PFSK-1 (cell line): ENCODE data around the gene GNMT.

Source experiments
- FOXP2 ChIP-seq: optimal IDR thresholded peaks from 2 replicates; pipeline ENCODE3; 2011; ENCODE audit warnings: borderline replicate concordance, control low read depth, inconsistent platforms; ENCODE audit not compliant: insufficient read depth; ENCODE audit errors: extremely low read length, extremely low read depth
- POLR2AphosphoS5 ChIP-seq: IDR thresholded peaks from 2 replicates; pipeline ENCODE4 v1.6.1; 2012; ENCODE audit warnings: low read depth, mild to moderate bottlenecking, control low read depth, low read length, moderate library complexity
- REST ChIP-seq, 2 experiments: IDR thresholded peaks; 2 replicates each; pipeline versions ENCODE4 v1.6.1 to v1.8.0; 2011 to 2012; ENCODE audit warnings: low read depth in 2 of 2, low read length in 2 of 2, control low read depth in 1 of 2, inconsistent platforms in 1 of 2, mild to moderate bottlenecking in 1 of 2, moderate library complexity in 1 of 2; ENCODE audit not compliant: insufficient read depth in 1 of 2
- SIN3A ChIP-seq: IDR thresholded peaks from 2 replicates; pipeline ENCODE4 v1.6.1; 2012; ENCODE audit warnings: mild to moderate bottlenecking, low read length, moderate library complexity, borderline replicate concordance; ENCODE audit not compliant: insufficient read depth
- TAF1 ChIP-seq: IDR thresholded peaks from 2 replicates; pipeline ENCODE4 v1.6.1; 2012; ENCODE audit warnings: low read length, control low read depth, borderline replicate concordance; ENCODE audit not compliant: insufficient read depth

GNMT gene

GRCh38 chr6:42963855-42964605, 3.5 kb downstream of the GNMT start:
- TF ChIP-seq SIN3A = no peak
- no peak for TF ChIP-seq TAF1
- TF ChIP-seq REST (IDR thresholded peaks at IDR 0.05; ENCODE audit: insufficient read depth in 1 of 2, low read depth in 2 of 2, low read length in 2 of 2) = no peak
- TF ChIP-seq POLR2AphosphoS5 = no peak
- no peak for TF ChIP-seq FOXP2

GRCh38 chr6:42966571-42966970, 6.0 kb downstream of the GNMT start:
- no peak for TF ChIP-seq SIN3A
- no peak for TF ChIP-seq REST (IDR thresholded peaks at IDR 0.05; ENCODE audit: insufficient read depth in 1 of 2, low read depth in 2 of 2, low read length in 2 of 2)

GRCh38 chr6:42967228-42967627, 6.7 kb downstream of the GNMT start:
- TF ChIP-seq TAF1 (no peak), SIN3A (no peak)

GRCh38 chr6:42968126-42968701, 7.7 kb downstream of the GNMT start:
- no peak for TF ChIP-seq FOXP2
- no peak for TF ChIP-seq REST (IDR thresholded peaks at IDR 0.05; ENCODE audit: insufficient read depth in 1 of 2, low read depth in 2 of 2, low read length in 2 of 2)
- TF ChIP-seq SIN3A = no peak
- no peak for TF ChIP-seq TAF1
- no peak for TF ChIP-seq POLR2AphosphoS5

GRCh38 chr6:42968783-42969182, 8.2 kb downstream of the GNMT start:
- TF ChIP-seq TAF1 = no peak
- TF ChIP-seq POLR2AphosphoS5 = no peak
- TF ChIP-seq SIN3A = no peak
- TF ChIP-seq FOXP2 = no peak
- TF ChIP-seq REST (IDR thresholded peaks at IDR 0.05; ENCODE audit: insufficient read depth in 1 of 2, low read depth in 2 of 2, low read length in 2 of 2) = no peak
